DMS114 treated with DMSO at 0.1 percent for 48 hours (cell line): ENCODE results near the gene LMBRD1.
"Not testable (repeated sequence)": the region's sequence is repeated elsewhere in the genome, so short reads cannot be mapped to it uniquely, and the experiment has no call there.

ENCODE experiments used
- DNase-seq: peaks from one replicate; lab custom pipeline; 2025; ENCODE audit not compliant: unreplicated experiment; lab: John Stamatoyannopoulos, UW

Gene LMBRD1

DNA sequence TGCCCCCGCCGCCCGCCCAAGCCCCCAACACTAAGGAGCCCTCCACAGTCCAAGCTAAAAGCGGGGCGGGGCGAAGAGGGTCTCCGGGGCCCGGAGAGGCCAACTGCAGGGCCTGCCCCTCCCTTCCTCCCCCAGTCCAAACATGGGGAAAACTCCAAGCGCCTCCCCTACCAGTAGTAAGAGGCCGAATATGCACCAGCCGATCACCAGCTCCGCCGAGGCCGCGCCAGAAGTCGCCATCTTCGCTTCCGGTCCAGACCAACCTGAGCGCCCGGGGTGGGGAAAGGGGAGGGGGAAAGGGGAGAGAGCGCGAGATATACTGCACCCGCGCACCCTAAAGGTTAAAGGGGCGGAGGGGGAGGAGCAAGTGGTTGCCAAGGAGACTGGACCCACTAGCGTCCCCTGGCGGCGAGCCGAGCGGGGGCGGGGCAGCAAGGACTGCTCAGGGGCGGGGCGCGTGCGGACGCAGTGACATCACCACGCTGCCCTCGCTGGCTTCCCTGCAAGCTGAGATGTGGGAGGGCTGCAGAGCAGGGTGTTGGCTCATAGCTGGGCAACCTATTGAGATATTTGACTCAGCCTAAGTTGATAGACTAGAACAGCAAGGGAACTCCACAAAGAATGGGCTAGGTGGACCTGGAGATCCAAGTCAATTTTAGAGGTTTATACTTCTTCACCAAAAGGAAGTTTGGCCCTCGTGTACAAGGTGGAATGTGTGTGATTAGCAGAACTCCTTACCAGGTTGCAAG, at the start of gene LMBRD1:
LMBRD1 (minus strand) TSS at position 369 of the 749 bp plus-strand sequence; CDS start at position 240, 129 bp downstream.
- peak; percentile 73 for DNase-seq

DNA sequence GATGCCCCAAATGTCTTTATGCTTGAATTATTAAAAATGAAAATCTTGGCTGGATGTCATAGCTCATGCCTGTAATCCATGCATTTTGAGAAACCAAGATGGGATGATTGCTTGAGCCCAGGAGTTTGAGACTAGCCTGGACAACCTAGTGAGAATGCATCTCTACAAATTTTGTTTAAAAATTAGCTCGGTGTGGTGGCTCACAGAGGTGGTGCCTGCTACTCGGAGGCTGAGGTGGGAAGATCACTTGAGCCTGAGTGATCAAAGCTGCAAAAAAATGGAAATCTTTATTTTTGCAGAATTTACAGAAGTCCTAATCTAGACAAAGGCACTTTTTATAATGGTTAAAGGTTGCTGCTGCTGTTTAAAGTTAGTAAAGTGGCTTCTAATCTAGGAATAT, 49.5 kb upstream of the LMBRD1 start:
- DNase-seq, result no peak

DNA sequence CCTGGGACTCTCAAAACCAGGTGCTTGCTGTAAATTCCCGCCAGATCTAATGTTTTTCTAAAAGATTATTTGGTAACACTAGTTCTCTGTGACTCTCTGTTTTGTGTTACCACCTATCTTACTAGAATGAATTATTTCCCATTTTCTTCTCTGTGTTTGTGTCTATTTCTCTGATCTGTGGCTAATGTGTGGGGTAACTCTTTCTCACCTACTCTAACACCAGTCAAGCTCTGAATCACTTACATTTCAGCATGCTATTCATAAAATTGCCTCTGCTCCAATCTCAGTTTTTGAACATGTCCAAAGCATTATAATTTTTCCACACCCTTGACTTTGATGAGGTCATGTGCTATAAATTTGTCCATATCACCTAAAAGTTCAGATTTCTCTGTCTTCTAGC, 46.4 kb upstream of the LMBRD1 start:
- DNase-seq, result no peak

- DNase-seq, result no peak
These were observed 45.1 kb upstream of the LMBRD1 start for GRCh38 chr6:69841862-69842261.

DNA sequence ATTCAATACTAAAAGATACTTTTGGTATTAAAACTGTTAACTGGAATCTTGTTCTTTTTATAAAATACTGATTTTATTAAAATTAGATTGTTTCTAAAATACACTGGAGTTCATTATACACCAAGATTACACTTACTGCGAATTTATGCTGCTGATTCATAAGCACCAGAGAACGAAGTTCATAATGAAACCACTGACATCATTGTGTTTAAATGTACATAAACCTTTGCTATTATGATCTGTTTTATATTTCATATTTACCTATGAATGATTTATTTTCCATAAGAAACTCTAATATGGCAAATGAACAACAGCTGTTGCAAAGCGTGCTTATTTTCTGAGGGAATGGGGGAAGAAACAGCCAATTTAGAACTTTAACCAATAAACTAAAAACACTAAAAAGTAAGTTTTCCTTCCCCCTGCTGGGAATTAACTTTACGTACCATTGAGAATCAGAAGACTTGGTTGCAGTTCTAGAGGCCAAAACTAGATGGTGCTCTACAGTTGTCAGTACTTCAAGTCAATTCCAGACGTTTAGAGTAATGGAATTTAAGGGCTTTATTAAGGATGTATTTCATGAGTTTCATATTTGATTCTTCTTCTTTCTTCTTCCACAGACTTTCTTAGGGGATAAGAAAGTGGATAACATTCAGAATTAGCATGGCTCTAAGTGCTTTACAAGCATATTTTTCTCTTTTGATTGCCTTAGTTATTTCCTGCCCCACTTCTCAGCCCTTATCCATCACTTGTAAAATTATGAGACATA, 38.8 kb upstream of the LMBRD1 start:
- peak; percentile 62 for DNase-seq

DNA sequence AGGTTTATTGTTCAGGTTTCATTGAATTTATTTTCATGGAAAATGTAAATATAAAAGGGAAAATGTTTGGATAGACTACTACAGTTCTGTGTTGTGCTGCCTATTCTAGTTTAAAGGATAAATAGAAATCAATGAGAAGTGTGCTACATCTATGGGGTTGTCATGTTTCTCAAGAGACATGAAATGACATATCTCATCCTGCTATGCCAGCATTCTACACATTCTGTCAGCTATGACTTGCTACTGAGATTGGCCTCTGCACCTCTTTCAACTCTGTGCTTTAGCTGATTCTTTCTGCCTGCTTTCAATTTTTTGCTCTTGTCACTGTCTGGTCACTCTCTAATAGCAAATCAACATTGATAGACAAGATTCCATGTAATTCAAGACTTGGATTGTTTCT, 35.7 kb upstream of the LMBRD1 start:
- no peak for DNase-seq

GRCh38 chr6:69827276-69827893, 30.6 kb upstream of the LMBRD1 start:
- DNase-seq, result no peak

- no peak for DNase-seq
These were observed 29.1 kb upstream of the LMBRD1 start for GRCh38 chr6:69825904-69826303.

DNA sequence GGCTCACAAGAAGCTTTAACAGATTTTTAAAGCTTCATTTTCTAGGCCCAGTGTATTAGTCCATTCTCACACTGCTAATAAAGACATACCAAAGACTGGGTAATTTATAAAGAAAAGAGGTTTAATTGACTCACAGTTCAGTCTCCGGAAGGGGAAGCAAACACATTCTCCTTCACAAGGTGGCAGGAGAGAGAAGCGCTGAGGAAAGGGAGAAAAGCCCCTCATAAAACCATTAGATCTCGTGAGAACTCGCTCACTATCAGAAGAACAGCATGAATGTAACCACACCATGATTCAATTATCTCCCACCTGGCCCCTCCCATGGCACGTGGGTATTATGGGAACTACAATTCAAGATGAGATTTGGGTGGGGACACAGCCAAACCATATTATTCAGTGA, 27.5 kb upstream of the LMBRD1 start:
- DNase-seq, result not testable (repeated sequence)

DNA sequence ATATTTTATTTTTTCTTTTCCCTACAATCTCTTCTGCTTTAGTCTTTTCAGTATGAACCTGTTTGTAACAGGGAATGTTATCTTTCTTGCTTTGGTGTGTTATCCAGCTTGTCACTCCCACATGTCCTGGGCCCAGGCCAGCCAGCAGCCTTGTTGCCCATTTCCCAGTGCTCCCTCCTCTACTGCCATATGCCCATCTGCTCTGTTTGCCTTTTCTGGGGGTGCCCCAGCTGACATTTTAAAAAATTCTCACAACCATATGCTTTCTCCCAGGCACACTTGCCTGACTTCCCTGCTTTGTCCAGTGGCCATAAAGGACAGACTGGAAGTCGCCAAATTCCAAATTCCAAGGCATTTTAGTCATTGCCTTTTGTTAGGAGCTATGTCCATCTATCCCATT, 23.6 kb upstream of the LMBRD1 start:
- no peak for DNase-seq

DNA sequence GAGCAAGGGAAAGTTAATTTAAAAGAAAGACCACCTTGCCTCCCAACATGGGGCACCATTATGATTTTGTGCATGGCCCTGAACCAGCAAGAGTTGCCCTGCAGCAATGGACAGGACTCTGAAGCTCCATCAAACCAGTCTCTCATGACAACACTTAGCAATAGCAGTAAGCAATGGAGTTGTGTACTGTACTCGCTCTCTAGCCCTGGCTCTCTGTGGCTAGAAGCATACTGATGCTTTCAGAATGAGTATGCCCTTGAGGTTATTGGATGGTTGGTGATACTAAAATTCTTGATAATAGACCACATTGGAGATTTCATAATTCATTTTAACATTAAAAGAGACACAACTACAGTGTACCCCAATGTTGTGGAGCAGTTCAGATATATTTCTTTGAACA, 23.2 kb upstream of the LMBRD1 start:
- no peak for DNase-seq

DNA sequence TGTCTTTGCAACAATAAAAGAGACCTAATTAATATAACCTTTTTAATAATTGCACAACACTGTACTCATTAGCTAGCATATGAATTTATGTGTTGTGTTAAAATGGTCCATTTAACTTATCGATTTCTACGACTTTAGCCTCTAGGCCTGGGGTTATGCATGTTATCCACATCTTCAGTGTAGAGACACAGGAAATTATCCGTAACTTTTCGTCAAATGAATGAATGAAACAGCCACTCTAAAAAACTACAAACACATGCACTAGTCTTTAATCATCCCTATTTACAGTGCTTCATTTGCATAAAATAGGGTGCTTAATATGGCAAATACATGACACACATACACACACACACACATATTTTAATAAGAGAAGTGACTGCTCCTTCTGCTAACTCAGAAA, 22.3 kb upstream of the LMBRD1 start:
- no peak for DNase-seq

DNA sequence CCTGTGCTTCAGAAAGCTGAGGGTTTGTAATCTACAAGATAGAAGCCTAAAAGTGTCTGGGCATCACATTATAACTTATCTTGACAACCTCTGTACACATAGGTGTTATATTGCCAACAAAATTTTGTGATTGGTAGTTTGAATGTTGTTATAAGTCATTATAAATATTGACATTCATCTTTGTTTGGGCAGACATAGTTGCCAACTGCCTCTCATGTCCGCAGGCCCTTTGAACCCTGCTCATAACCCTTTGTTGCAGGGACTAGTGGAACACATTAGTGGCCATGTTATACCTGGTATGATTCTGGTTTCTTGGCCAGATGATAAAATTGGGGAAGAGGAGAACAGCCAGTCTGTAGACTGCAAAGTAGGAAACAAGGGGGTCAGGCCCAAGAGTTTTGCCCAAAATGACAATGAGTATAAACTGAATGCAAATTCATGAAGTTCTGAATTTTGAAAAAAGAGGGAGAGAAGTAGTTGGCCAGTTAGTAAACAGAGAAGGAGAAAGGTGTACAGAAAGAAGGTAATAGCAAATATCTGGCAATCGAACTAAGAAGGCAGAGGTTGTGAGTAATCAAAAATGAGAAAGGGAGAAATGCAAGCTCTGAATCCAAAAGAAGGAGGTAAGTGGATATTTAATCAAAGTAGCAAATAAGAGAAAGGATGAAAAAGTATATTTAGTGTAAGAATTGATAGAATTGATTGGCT, 21.6 kb upstream of the LMBRD1 start:
- DNase-seq, result no peak

DNA sequence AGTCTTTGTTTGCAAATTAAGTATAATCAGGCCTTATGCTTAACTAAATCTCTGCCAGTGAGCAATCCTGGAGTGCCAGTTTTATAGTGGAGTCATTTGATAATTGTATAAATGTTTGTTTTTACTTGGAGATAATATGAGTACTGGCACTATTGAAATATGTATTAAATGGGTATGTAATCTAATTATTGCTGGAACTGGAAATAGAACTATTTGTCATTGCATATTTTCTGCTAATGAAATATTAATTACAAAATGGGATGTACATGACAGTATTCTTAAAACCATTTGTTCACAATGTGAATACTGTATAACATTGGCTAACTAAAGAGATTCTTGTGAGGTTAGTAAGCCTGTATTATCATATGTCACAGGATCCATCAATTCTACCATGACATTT, 20.5 kb upstream of the LMBRD1 start:
- DNase-seq, result no peak

GRCh38 chr6:69816569-69816968, 19.8 kb upstream of the LMBRD1 start:
- DNase-seq, result no peak

DNA sequence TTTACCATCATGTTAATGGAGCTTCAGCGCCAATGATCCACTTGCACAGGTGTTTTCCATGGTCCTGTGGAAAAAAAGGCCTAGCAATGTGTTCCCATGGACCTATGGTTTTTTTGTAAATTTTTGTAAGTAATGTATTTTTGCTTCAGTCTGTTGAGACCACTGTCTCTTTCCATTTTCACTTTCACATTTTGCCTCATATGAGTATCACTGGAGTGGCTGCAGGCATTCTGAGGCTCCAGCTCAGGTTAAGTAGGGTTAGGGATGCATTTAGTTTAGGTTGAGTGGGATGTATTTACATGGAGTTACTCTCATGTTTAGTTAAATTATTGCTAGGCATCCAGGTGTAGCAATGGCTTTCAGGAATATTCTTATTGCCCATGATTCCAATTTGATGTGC, 19.2 kb upstream of the LMBRD1 start:
- no peak for DNase-seq

- DNase-seq, result no peak
These were observed 16.7 kb upstream of the LMBRD1 start for GRCh38 chr6:69813508-69813907.

DNA sequence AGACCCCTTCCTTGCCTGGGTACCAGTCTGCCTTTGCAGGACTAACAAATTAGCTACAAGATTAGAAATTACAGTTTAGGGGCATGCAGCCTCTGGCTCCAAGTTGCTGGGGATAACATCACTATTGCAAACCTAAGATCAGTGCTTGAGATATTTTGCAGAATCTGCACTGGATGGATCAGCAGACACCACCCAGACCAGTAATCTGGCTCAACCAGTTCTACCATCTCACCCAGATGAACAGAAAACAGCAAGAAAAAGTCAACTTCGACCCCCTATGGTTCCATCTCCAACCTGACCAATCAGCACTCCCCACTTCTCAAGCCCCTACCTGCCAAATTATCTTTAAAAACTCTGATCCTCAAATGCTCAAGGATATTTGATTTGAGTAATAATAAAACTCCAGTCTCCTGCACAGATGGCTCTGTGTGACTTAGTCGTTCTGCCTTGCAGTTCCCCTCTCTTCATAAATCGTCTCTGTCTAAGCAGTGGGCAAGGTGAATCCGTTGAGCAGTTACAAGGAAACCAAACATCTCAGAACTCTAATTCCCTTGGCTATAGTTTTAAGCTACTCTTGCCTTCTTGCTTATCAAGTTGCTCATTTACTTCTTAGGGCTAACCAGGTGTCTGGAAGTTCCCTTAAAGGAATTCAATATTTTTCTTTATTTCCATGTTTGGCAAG, 16.1 kb upstream of the LMBRD1 start:
- no peak for DNase-seq

DNA sequence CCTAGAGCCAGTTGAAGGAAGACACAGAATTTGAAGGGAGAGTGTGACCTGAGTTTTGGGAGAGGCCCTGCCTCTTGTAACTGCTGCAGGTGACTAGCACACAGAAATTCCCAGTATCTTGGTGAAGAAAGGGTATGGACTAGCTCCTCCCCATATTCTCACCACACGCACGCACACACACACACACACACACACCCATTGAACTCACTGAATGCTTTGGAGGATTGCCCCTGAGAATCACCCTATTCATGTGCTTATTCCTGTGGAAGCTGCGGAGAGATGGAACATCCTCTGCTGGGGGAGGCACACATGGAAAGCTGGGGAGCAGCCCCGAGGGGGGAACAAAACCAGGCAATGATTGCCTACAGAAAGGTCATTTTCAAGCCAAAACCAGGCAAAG, 6.2 kb upstream of the LMBRD1 start:
- DNase-seq, result no peak

DNA sequence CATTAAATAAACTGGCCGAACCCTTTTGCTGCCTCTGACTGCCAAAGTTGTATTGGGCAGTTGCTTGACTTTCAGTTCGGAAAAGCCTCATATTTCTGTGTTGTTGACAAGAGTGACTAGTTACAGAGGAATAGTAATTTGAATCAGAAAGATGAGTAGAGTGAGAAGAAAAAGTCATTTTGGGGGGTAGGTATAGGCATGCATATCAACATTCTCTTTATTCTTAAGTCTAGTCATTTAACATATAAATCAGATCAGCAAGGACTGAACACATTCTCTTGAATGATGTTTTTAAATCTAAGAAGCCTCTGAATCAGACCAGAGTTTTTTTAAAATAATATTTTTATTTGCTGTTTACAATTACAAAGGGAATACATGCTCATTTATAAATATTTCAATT, 4.9 kb upstream of the LMBRD1 start:
- no peak for DNase-seq

GRCh38 chr6:69801225-69801624, 4.4 kb upstream of the LMBRD1 start:
- no peak for DNase-seq
